ENCODE results near the gene LCE5A.
"Not testable (repeated sequence)": the region's sequence is repeated elsewhere in the genome, so short reads cannot be mapped to it uniquely, and the experiment has no call there.

LCE5A gene

GRCh38 chr1:152517237-152517811 lies 6.7 kb downstream of the LCE5A start:
- DNase-seq: no peak

GRCh38 chr1:152519851-152520250 lies 9.2 kb downstream of the LCE5A start:
- DNase-seq: no peak

- DNase-seq: no peak
Measured at GRCh38 chr1:152520561-152521090, 10.0 kb downstream of the LCE5A start.

GRCh38 chr1:152525080-152525641 lies 14.6 kb downstream of the LCE5A start:
- DNase-seq: no peak

- peak; percentile 65 for DNase-seq
Measured at GRCh38 chr1:152533327-152533938, 22.8 kb downstream of the LCE5A start.

GRCh38 chr1:152535774-152536173 lies 25.2 kb downstream of the LCE5A start:
- DNase-seq: no peak

- DNase-seq: no peak
Measured at GRCh38 chr1:152537496-152537895, 26.9 kb downstream of the LCE5A start.

- no peak for DNase-seq
Measured at GRCh38 chr1:152539901-152540300, 29.3 kb downstream of the LCE5A start.

GRCh38 chr1:152543820-152544219 lies 33.2 kb downstream of the LCE5A start:
- DNase-seq: peak; percentile 14

GRCh38 chr1:152546704-152547103 lies 36.1 kb downstream of the LCE5A start:
- DNase-seq: no peak

- DNase-seq: not testable (repeated sequence)
Measured at GRCh38 chr1:152548358-152548757, 37.8 kb downstream of the LCE5A start.

Data from activated CD4-positive, alpha-beta T cell treated with anti-CD3 and anti-CD28 coated beads, Interleukin-2, Interleukin-6, amounts not matched to agents 100 ng/mL and 50 ng/mL, durations not matched to agents 16 hours and 8 hours (primary cell).